K562 (cell line): ENCODE data around the gene C2orf69. TPM values are rescaled to one million over a fixed set of nuclear protein-coding genes. Genes with fewer than 3 reads are reported as not detected.

Experiments
- ELF1 ChIP-seq: fragments of 200-800 bp; sonication (Bioruptor generic); IDR thresholded peaks from 2 replicates; pipeline ENCODE4 v1.6.1; 2016; ENCODE audit warnings: missing genetic modification characterization, missing compliant biosample characterization
- ELF4 ChIP-seq: fragments of 450-650 bp; formaldehyde crosslinking; IDR thresholded peaks from 2 replicates; pipeline ENCODE4 v1.4.0; 2022; ENCODE audit warnings: missing genetic modification characterization
- EZH2 ChIP-seq: IDR thresholded peaks from 2 replicates; pipeline ENCODE4 v1.6.1; 2012; ENCODE audit warnings: low read depth, mild to moderate bottlenecking, inconsistent platforms, low read length, borderline replicate concordance
- HDAC2 ChIP-seq: fragments of 450-650 bp; IDR thresholded peaks from 2 replicates; pipeline ENCODE4 v1.6.1; 2016; ENCODE audit warnings: mild to moderate bottlenecking
- MCM2 ChIP-seq: fragments of 450-650 bp; IDR thresholded peaks from 2 replicates; pipeline ENCODE4 v1.6.1; 2017; ENCODE audit warnings: low read depth, mild to moderate bottlenecking
- NCOA4 ChIP-seq: fragments of 450-650 bp; IDR thresholded peaks from 2 replicates; pipeline ENCODE4 v1.6.1; 2018; ENCODE audit warnings: mild to moderate bottlenecking; ENCODE audit not compliant: partially characterized antibody
- NCOR1 ChIP-seq: fragments of 450-650 bp; IDR thresholded peaks from 2 replicates; pipeline ENCODE4 v1.6.1; 2016; ENCODE audit warnings: mild to moderate bottlenecking, moderate library complexity
- NRF1 ChIP-seq, 2 experiments: fragments of 450-650 bp; IDR thresholded peaks in 1 of 2; conservative IDR thresholded peaks in 1 of 2; 2 replicates each; pipeline ENCODE4 v1.6.1; 2014; ENCODE audit warnings: mild to moderate bottlenecking in 2 of 2
- PTBP1 ChIP-seq: fragments of 200-400 bp; formaldehyde crosslinking; IDR thresholded peaks from 2 replicates; pipeline ENCODE4 v1.6.1; 2017; ENCODE audit warnings: low read depth, low read length
- SAFB ChIP-seq: fragments of 200-400 bp; formaldehyde crosslinking; IDR thresholded peaks from 2 replicates; pipeline ENCODE4 v1.6.1; 2017; ENCODE audit warnings: low read depth, low read length, borderline replicate concordance
- SNRNP70 ChIP-seq: fragments of 200-400 bp; formaldehyde crosslinking; optimal IDR thresholded peaks from 2 replicates; pipeline ENCODE3; 2017; ENCODE audit warnings: low read depth, low read length
- TAF15 ChIP-seq: fragments of 200-400 bp; formaldehyde crosslinking; IDR thresholded peaks from 2 replicates; pipeline ENCODE4 v1.6.1; 2017; ENCODE audit warnings: mild to moderate bottlenecking, low read depth, low read length, moderate library complexity
- ZBTB1 ChIP-seq: sonication (generic); formaldehyde crosslinking; IDR thresholded peaks from 2 replicates; pipeline ENCODE4 v1.8.1; 2023; ENCODE audit warnings: missing genetic modification reagents, low read depth, mild to moderate bottlenecking, borderline replicate concordance
- ZNF253 ChIP-seq: fragments of 250-450 bp; sonication (Bioruptor Pico); conservative IDR thresholded peaks from 2 replicates; pipeline ENCODE4 v1.6.1; 2021; ENCODE audit warnings: mild to moderate bottlenecking
- ZNF589 ChIP-seq: fragments of 200-800 bp; sonication (Bioruptor generic); IDR thresholded peaks from 2 replicates; pipeline ENCODE4 v1.6.1; 2016; ENCODE audit warnings: low read depth, missing genetic modification characterization, missing compliant biosample characterization
- polyA plus RNA-seq, 8 experiments: library from polyadenylated mRNA; depleted of rRNA in 4 of 8; stranded (reverse) in 5 of 8; unstranded in 3 of 8; fragments of >200 nt; fragmentation: Nextera tagmentation in 2 of 8; fragmentation: Illumina TruSeq in 1 of 8; extraction: Ambion mirVana in 2 of 8; extraction: Trizol in 1 of 8; gene quantifications; 2 replicates each; pipeline versions ENCODE4 v1.2.1 to v1.2.3, GENCODE V29; 2011 to 2014; ENCODE audit warnings: inconsistent platforms in 1 of 8, missing spikeins in 1 of 8
- total RNA-seq, 7 experiments: library from RNA; depleted of rRNA in 6 of 7; stranded (reverse); fragments of >200 nt in 6 of 7; fragmentation: Illumina TruSeq in 2 of 7; extraction: Trizol in 2 of 7; gene quantifications; 2 replicates each; pipeline versions ENCODE4 v1.2.1 to v1.2.3, GENCODE V29; 2011 to 2021; ENCODE audit warnings: low replicate concordance in 1 of 7
- TF ChIP-seq, protein P1 (sequence below): fragments of 250-450 bp; sonication (Bioruptor Pico); IDR thresholded peaks from 2 replicates; pipeline ENCODE4 v1.4.0; 2020; ENCODE audit warnings: mild to moderate bottlenecking, moderate library complexity
- TF ChIP-seq, protein P2 (sequence below): fragments of 450-650 bp; conservative IDR thresholded peaks from 2 replicates; pipeline ENCODE4 v1.6.1; 2016; ENCODE audit warnings: missing genetic modification characterization, low read depth, mild to moderate bottlenecking, control low read depth, missing compliant biosample characterization
- TF ChIP-seq, protein P3 (sequence below): fragments of 450-650 bp; IDR thresholded peaks from 2 replicates; pipeline ENCODE4 v1.6.1; 2016; ENCODE audit warnings: mild to moderate bottlenecking
- TF ChIP-seq, protein P4 (sequence below): fragments of 450-650 bp; formaldehyde crosslinking; IDR thresholded peaks from 2 replicates; pipeline ENCODE4 v1.4.0; 2022; ENCODE audit warnings: missing genetic modification characterization

The C2orf69 gene
- total and polyA plus RNA-seq, 9 of the 15 experiments (the other 6 are each of a cell fraction or from before 2014, with no cell fraction given), result 3.4 to 9.8 (median 5.7) TPM

DNA sequence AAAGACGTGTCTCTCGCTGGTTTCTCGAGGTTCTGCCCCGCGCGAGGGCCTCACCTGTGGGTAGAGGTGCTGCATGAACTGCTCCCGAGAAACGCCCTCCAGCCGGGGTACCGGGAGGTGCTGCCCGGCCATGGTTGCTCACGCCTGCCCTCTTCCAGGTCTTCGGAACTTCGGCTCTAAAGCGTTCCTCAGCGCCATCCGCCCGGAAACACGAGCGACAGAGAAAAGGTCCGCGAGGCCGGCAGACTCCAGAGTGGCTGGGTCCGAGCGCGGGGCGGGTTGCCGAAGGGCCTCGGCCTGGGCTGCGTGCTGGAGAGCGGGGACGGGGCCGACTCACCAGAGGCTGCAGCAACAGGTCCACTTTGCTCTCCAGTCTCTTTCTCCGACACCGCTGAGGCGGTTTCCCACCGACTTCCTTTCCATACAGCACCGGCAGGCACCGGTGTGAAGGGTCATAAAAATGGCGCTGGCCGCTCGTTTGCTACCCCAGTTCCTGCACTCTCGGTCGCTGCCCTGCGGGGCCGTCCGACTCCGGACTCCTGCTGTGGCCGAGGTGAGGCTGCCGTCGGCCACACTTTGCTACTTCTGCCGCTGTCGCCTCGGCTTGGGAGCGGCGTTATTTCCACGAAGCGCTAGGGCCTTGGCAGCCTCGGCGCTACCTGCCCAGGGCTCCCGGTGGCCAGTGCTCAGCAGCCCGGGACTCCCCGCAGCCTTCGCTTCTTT lies 44.4 kb downstream of the C2orf69 start, which contains the start of the genes MAIP1 and TYW5 (continued):
- TF ChIP-seq SAFB, result no peak
- TF ChIP-seq, protein P1, sequence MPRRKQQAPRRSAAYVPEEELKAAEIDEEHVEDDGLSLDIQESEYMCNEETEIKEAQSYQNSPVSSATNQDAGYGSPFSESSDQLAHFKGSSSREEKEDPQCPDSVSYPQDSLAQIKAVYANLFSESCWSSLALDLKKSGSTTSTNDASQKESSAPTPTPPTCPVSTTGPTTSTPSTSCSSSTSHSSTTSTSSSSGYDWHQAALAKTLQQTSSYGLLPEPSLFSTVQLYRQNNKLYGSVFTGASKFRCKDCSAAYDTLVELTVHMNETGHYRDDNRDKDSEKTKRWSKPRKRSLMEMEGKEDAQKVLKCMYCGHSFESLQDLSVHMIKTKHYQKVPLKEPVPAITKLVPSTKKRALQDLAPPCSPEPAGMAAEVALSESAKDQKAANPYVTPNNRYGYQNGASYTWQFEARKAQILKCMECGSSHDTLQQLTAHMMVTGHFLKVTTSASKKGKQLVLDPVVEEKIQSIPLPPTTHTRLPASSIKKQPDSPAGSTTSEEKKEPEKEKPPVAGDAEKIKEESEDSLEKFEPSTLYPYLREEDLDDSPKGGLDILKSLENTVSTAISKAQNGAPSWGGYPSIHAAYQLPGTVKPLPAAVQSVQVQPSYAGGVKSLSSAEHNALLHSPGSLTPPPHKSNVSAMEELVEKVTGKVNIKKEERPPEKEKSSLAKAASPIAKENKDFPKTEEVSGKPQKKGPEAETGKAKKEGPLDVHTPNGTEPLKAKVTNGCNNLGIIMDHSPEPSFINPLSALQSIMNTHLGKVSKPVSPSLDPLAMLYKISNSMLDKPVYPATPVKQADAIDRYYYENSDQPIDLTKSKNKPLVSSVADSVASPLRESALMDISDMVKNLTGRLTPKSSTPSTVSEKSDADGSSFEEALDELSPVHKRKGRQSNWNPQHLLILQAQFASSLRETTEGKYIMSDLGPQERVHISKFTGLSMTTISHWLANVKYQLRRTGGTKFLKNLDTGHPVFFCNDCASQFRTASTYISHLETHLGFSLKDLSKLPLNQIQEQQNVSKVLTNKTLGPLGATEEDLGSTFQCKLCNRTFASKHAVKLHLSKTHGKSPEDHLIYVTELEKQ (CRISPR knock-in tag), result no peak
- TF ChIP-seq, protein P2, sequence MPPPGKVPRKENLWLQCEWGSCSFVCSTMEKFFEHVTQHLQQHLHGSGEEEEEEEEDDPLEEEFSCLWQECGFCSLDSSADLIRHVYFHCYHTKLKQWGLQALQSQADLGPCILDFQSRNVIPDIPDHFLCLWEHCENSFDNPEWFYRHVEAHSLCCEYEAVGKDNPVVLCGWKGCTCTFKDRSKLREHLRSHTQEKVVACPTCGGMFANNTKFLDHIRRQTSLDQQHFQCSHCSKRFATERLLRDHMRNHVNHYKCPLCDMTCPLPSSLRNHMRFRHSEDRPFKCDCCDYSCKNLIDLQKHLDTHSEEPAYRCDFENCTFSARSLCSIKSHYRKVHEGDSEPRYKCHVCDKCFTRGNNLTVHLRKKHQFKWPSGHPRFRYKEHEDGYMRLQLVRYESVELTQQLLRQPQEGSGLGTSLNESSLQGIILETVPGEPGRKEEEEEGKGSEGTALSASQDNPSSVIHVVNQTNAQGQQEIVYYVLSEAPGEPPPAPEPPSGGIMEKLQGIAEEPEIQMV (tag), result no peak
- TF ChIP-seq ELF1 (tag), result no peak; the same call in 1 of the 2 replicates
- no peak for TF ChIP-seq ZNF589
- TF ChIP-seq ELF4, result no peak
- TF ChIP-seq PTBP1, result no peak
- TF ChIP-seq EZH2, result no peak
- no peak for TF ChIP-seq SNRNP70
- peak; percentile 66; the same call in 1 of the 2 replicates for TF ChIP-seq HDAC2
- TF ChIP-seq, protein P3, sequence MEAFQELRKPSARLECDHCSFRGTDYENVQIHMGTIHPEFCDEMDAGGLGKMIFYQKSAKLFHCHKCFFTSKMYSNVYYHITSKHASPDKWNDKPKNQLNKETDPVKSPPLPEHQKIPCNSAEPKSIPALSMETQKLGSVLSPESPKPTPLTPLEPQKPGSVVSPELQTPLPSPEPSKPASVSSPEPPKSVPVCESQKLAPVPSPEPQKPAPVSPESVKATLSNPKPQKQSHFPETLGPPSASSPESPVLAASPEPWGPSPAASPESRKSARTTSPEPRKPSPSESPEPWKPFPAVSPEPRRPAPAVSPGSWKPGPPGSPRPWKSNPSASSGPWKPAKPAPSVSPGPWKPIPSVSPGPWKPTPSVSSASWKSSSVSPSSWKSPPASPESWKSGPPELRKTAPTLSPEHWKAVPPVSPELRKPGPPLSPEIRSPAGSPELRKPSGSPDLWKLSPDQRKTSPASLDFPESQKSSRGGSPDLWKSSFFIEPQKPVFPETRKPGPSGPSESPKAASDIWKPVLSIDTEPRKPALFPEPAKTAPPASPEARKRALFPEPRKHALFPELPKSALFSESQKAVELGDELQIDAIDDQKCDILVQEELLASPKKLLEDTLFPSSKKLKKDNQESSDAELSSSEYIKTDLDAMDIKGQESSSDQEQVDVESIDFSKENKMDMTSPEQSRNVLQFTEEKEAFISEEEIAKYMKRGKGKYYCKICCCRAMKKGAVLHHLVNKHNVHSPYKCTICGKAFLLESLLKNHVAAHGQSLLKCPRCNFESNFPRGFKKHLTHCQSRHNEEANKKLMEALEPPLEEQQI, result peak; percentile 90
- TF ChIP-seq MCM2, result no peak
- TF ChIP-seq, protein P4, sequence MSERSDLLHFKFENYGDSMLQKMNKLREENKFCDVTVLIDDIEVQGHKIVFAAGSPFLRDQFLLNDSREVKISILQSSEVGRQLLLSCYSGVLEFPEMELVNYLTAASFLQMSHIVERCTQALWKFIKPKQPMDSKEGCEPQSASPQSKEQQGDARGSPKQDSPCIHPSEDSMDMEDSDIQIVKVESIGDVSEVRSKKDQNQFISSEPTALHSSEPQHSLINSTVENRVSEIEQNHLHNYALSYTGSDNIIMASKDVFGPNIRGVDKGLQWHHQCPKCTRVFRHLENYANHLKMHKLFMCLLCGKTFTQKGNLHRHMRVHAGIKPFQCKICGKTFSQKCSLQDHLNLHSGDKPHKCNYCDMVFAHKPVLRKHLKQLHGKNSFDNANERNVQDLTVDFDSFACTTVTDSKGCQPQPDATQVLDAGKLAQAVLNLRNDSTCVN (CRISPR knock-in tag), result no peak
- no peak for TF ChIP-seq ZNF253 (CRISPR knock-in tag)
- TF ChIP-seq NCOR1, result no peak
- no peak for TF ChIP-seq ZBTB1 (CRISPR knock-in tag)
- TF ChIP-seq TAF15, result no peak
- peak; percentile 17 to 50; a peak in 1 of 4 replicates for TF ChIP-seq NRF1 (conservative IDR thresholded peaks at IDR 0.05 in 1 of 2, IDR thresholded peaks at IDR 0.05 in 1 of 2)
- no peak for TF ChIP-seq NCOA4
